Endothelial cell of umbilical vein (primary cell): Measurements from ENCODE around the gene CARD19. TPM values are rescaled to one million over a fixed set of nuclear protein-coding genes. Genes with fewer than 3 reads are reported as not detected.

Experiments used
- BruUV-seq: library from RNA; stranded (reverse); fragments of 400-500 nt; replicated peaks from 2 replicates; lab custom pipeline; 2021; lab: Mats Ljungman, UMichigan
- CTCF ChIA-PET: fragments of 300-600, 350-600 bp; sonication (Branson Sonifier 250); formaldehyde crosslinking; loops from one replicate; lab custom pipeline; 2021; ENCODE audit warnings: antibody characterized with exemption, inconsistent platforms; lab: Charles Lee
- POLR2A ChIA-PET: fragments of 300-600, 350-600 bp; sonication (Branson Sonifier 250); formaldehyde crosslinking; loops from one replicate; lab custom pipeline; 2021; ENCODE audit warnings: antibody characterized with exemption, inconsistent platforms; lab: Charles Lee
- DNase-seq: peaks from one replicate; pipeline ENCODE4 v3.0.0-alpha.2; 2011; ENCODE audit warnings: low read depth, low spot score
- FAIRE-seq: peaks from 2 replicates; lab custom pipeline; 2011; peaks lifted over from hg19 to GRCh38; lab: Jason Lieb, UNC
- H2AFZ ChIP-seq: 2 replicates; pipeline ENCODE4 v1.6.0; 2012; ENCODE audit warnings: low read depth, low read length, control low read depth, inconsistent platforms
- H3K27ac ChIP-seq: 2 replicates; pipeline ENCODE4 v1.5.1; 2011; ENCODE audit warnings: low read depth, mild to moderate bottlenecking, control low read depth, low read length, moderate library complexity; ENCODE audit not compliant: insufficient read depth
- H3K27me3 ChIP-seq, 2 experiments: 2 replicates each; pipeline versions ENCODE4 v1.6.0 to v1.6.1; 2011; ENCODE audit warnings: low read length in 2 of 2, mixed read lengths in 1 of 2; ENCODE audit not compliant: control insufficient read depth in 2 of 2, insufficient read depth in 2 of 2
- H3K36me3 ChIP-seq, 2 experiments: 2 replicates in 1 of 2; 3 replicates in 1 of 2; pipeline ENCODE4 v1.5.1; 2011; ENCODE audit warnings: low read length in 2 of 2, mild to moderate bottlenecking in 1 of 2, moderate library complexity in 1 of 2; ENCODE audit not compliant: control insufficient read depth in 2 of 2, insufficient read depth in 2 of 2; ENCODE audit errors: extremely low read depth in 1 of 2
- H3K4me1 ChIP-seq: 3 replicates; pipeline ENCODE4 v1.5.1; 2011; ENCODE audit warnings: mild to moderate bottlenecking, low read length; ENCODE audit not compliant: control insufficient read depth, insufficient read depth; ENCODE audit errors: extremely low read depth
- H3K4me2 ChIP-seq: 2 replicates; pipeline ENCODE4 v1.6.1; 2011; ENCODE audit warnings: low read length, control low read depth, mixed read lengths; ENCODE audit not compliant: insufficient read depth
- H3K4me3 ChIP-seq, 3 experiments: fragments of 200-600 bp in 1 of 3; sonication (generic), shearing (Covaris generic) in 1 of 3; replicated peaks in 1 of 3; 2 replicates each; pipeline ENCODE4 v1.5.1; 2011 to 2016; ENCODE audit warnings: control low read depth in 3 of 3, low read length in 3 of 3, mild to moderate bottlenecking in 2 of 3, inconsistent platforms in 1 of 3, low read depth in 1 of 3, moderate library complexity in 1 of 3; ENCODE audit not compliant: insufficient read depth in 1 of 3
- H3K79me2 ChIP-seq: 2 replicates; pipeline ENCODE4 v1.6.0; 2012; ENCODE audit warnings: low read length, inconsistent platforms; ENCODE audit not compliant: control insufficient read depth, insufficient read depth
- H3K9ac ChIP-seq: replicated peaks from 2 replicates; pipeline ENCODE3; 2011; ENCODE audit warnings: low read length, control low read depth; ENCODE audit not compliant: insufficient read depth; ENCODE audit errors: extremely low read depth
- H3K9me1 ChIP-seq: replicated peaks from 3 replicates; pipeline ENCODE4 v1.6.0; 2011; ENCODE audit warnings: mild to moderate bottlenecking, low read length; ENCODE audit not compliant: control insufficient read depth, insufficient read depth; ENCODE audit errors: extremely low read depth
- H3K9me3 ChIP-seq: replicated peaks from 2 replicates; pipeline ENCODE4 v1.5.1; 2012; ENCODE audit warnings: low read length, inconsistent platforms; ENCODE audit not compliant: control insufficient read depth, insufficient read depth
- H4K20me1 ChIP-seq: replicated peaks from 2 replicates; pipeline ENCODE3; 2011; ENCODE audit warnings: mild to moderate bottlenecking, low read length; ENCODE audit not compliant: control insufficient read depth, insufficient read depth; ENCODE audit errors: extremely low read depth
- EZH2 ChIP-seq: IDR thresholded peaks from 2 replicates; pipeline ENCODE4 v1.6.1; 2012; ENCODE audit warnings: borderline replicate concordance, low read depth, mild to moderate bottlenecking, moderate library complexity, low read length, inconsistent platforms; ENCODE audit not compliant: severe bottlenecking
- FOS ChIP-seq: IDR thresholded peaks from 2 replicates; pipeline ENCODE4 v1.6.1; 2011; ENCODE audit warnings: mild to moderate bottlenecking, low read length, moderate library complexity, borderline replicate concordance; ENCODE audit not compliant: insufficient read depth
- GATA2 ChIP-seq: IDR thresholded peaks from 2 replicates; pipeline ENCODE4 v1.7.0; 2011; ENCODE audit warnings: low read depth, mild to moderate bottlenecking, moderate library complexity, mixed read lengths, low read length; ENCODE audit not compliant: insufficient read length, insufficient read depth
- JUN ChIP-seq: IDR thresholded peaks from 2 replicates; pipeline ENCODE4 v1.6.1; 2011; ENCODE audit warnings: borderline replicate concordance, low read depth; ENCODE audit not compliant: insufficient read length, insufficient read depth
- MYC ChIP-seq: IDR thresholded peaks from one replicate; pipeline ENCODE4 v1.6.1; 2011; ENCODE audit warnings: mild to moderate bottlenecking, low read depth, low read length
- POLR2A ChIP-seq: IDR thresholded peaks from 2 replicates; pipeline ENCODE4 v1.6.1; 2012; ENCODE audit warnings: low read depth, mild to moderate bottlenecking, control low read depth, low read length
- POLR2AphosphoS5 ChIP-seq: IDR thresholded peaks from 2 replicates; pipeline ENCODE4 v1.6.1; 2012; ENCODE audit warnings: low read depth, mild to moderate bottlenecking, control low read depth, low read length, moderate library complexity; ENCODE audit not compliant: insufficient read depth
- dilution Hi-C: fragments of 300-500 bp; cut with MboI; formaldehyde crosslinking; loops from one replicate; pipeline ENCODE4 v1.15.0; 2019; ENCODE audit warnings: low sequenced_read_pairs; ENCODE audit not compliant: extremely low pct_ligation_motif_present
- intact Hi-C: fragments of 100-400 bp; cut with micrococcal nuclease; formaldehyde crosslinking; loops from one replicate; pipeline ENCODE4 v1.10.0; 2022
- polyA plus RNA-seq, 4 experiments: library from polyadenylated mRNA; depleted of rRNA in 3 of 4; stranded (reverse) in 3 of 4; unstranded in 1 of 4; fragments of >200 nt; gene quantifications; 2 replicates each; pipeline versions ENCODE4 v1.2.1 to v1.2.3, GENCODE V29; 2011 to 2012; ENCODE audit warnings: missing spikeins in 1 of 4
- total RNA-seq: library from RNA; stranded (reverse); gene quantifications from 2 replicates; pipeline ENCODE4 v1.2.3, GENCODE V29; 2021
- TF ChIP-seq, protein P1 (sequence below), 2 donors: IDR thresholded peaks; 1 replicate in 1 of 2; 2 replicates in 1 of 2; pipeline ENCODE4 v1.5.1; 2011; ENCODE audit warnings: low read length in 2 of 2, mild to moderate bottlenecking in 2 of 2, moderate library complexity in 2 of 2, control low read depth in 1 of 2, inconsistent platforms in 1 of 2, low read depth in 1 of 2; ENCODE audit not compliant: insufficient read depth in 1 of 2; ENCODE audit errors: extremely low read depth in 1 of 2
- TF ChIP-seq, protein P2 (sequence below): IDR thresholded peaks from 2 replicates; pipeline ENCODE4 v1.6.1; 2011; ENCODE audit not compliant: insufficient read depth, insufficient read length

CARD19 gene
- total and polyA plus RNA-seq, 2 donors (not counting 3 experiments of a cell fraction or from before 2014, with no cell fraction given) = 45.7 to 148 TPM

DNA sequence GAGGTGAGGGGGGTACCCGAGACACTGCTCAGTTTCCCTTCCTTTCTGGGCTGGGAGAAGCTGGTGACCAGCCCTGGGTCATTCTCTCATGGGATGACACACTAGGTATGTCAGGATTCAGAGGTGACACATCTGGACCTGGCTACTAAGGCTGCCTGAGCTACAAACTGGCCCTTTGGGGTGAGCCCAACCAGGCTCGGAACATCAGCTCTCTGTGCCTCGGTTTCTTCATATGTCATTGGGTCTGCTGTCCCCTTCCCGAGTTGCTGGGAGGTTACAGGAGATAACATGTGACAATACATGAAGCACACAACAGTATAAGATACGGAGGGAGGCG, 11.8 kb downstream of the CARD19 start:
- FAIRE-seq (no peak), DNase-seq (no peak)
- dilution Hi-C loops = no loop called here
- H4K20me1 ChIP-seq = peaks cover 7% of the 10 kb centered on the region
- no TSS peak for BruUV-seq
- H3K79me2 ChIP-seq = peaks cover 55% of the 10 kb centered on the region
- CTCF ChIA-PET = interaction anchor here (1.6 to 5.7 kb wide), 8 partner anchors 10 to 459 kb away, joined by 6 to 70 read pairs (median 8); no protein-coding TSS in a partner anchor
- H3K36me3 ChIP-seq = peaks cover 8 to 27% of the 10 kb centered on the region in 2 experiments
- no peak overlapping the region for H3K4me2 ChIP-seq
- no peaks in the 10 kb centered on the region for H3K9me1 ChIP-seq
- TF ChIP-seq EZH2 (no peak), MYC (no peak), POLR2A (no peak), JUN (no peak), FOS (no peak), POLR2AphosphoS5 (no peak), GATA2 (no peak)
- TF ChIP-seq, protein P1, sequence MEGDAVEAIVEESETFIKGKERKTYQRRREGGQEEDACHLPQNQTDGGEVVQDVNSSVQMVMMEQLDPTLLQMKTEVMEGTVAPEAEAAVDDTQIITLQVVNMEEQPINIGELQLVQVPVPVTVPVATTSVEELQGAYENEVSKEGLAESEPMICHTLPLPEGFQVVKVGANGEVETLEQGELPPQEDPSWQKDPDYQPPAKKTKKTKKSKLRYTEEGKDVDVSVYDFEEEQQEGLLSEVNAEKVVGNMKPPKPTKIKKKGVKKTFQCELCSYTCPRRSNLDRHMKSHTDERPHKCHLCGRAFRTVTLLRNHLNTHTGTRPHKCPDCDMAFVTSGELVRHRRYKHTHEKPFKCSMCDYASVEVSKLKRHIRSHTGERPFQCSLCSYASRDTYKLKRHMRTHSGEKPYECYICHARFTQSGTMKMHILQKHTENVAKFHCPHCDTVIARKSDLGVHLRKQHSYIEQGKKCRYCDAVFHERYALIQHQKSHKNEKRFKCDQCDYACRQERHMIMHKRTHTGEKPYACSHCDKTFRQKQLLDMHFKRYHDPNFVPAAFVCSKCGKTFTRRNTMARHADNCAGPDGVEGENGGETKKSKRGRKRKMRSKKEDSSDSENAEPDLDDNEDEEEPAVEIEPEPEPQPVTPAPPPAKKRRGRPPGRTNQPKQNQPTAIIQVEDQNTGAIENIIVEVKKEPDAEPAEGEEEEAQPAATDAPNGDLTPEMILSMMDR (IDR thresholded peaks at IDR 0.05; ENCODE audit: extremely low read depth in 1 of 2, insufficient read depth in 1 of 2, low read depth in 1 of 2, low read length in 2 of 2) = no peak
- TF ChIP-seq, protein P2, sequence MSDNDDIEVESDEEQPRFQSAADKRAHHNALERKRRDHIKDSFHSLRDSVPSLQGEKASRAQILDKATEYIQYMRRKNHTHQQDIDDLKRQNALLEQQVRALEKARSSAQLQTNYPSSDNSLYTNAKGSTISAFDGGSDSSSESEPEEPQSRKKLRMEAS = no peak
- no peak overlapping the region for H3K9ac ChIP-seq
- POLR2A ChIA-PET = no interaction called here
- intact Hi-C loops = no loop called here
- no peaks in the 10 kb centered on the region for H3K4me1 ChIP-seq
- H3K9me3 ChIP-seq = no peaks in the 10 kb centered on the region
- no peak overlapping the region for H3K4me3 ChIP-seq
- H3K27me3 ChIP-seq = no peaks in the 10 kb centered on the region
- H3K27ac ChIP-seq = no peak overlapping the region
- no peak overlapping the region for H2AFZ ChIP-seq
